NCI-H510A treated with DMSO at 0.1 percent for 48 hours (cell line): Measurements from ENCODE around the gene FBXO36.
"Not testable (repeated sequence)": the region's sequence is repeated elsewhere in the genome, so short reads cannot be mapped to it uniquely, and the experiment has no call there.

Experiments
- DNase-seq: peaks from one replicate; lab custom pipeline; 2025; lab: John Stamatoyannopoulos, UW

The FBXO36 gene

GRCh38 chr2:229910832-229911412 is 11.4 kb upstream of the FBXO36 start:
- peak; percentile 52 for DNase-seq

GRCh38 chr2:229914171-229914570 is 8.1 kb upstream of the FBXO36 start:
- DNase-seq = no peak

GRCh38 chr2:229917793-229918192 is 4.5 kb upstream of the FBXO36 start:
- DNase-seq = no peak

- DNase-seq = peak; percentile 64
Observed at GRCh38 chr2:229920011-229920641, 2.2 kb upstream of the FBXO36 start.

GRCh38 chr2:229921101-229921891 is 1.0 kb upstream of the FBXO36 start:
- DNase-seq = peak; percentile 47

- peak; percentile 99 for DNase-seq
Observed at GRCh38 chr2:229921892-229922448, 333 bp upstream of the FBXO36 start, which contains the start of gene TRIP12. Gene TRIP12 (minus strand): TSS chr2:229922009. CDS start chr2:229880079, 41,930 bp downstream.

- DNase-seq = not testable (repeated sequence)
Observed at GRCh38 chr2:229924541-229924940, 2.2 kb downstream of the FBXO36 start.

- no peak for DNase-seq
Observed at GRCh38 chr2:229925201-229925600, 2.9 kb downstream of the FBXO36 start.

GRCh38 chr2:229927817-229928321 is 5.6 kb downstream of the FBXO36 start:
- no peak for DNase-seq

GRCh38 chr2:229930656-229931055 is 8.4 kb downstream of the FBXO36 start:
- DNase-seq = peak; percentile 80

- no peak for DNase-seq
Observed at GRCh38 chr2:229931241-229931640, 8.9 kb downstream of the FBXO36 start.

GRCh38 chr2:229937537-229937936 is 15.2 kb downstream of the FBXO36 start:
- no peak for DNase-seq

GRCh38 chr2:229942671-229943070 is 20.4 kb downstream of the FBXO36 start:
- no peak for DNase-seq

- DNase-seq = peak; percentile 50
Observed at GRCh38 chr2:229943171-229943570, 20.9 kb downstream of the FBXO36 start.

GRCh38 chr2:229943770-229944449 is 21.6 kb downstream of the FBXO36 start:
- DNase-seq = no peak

- no peak for DNase-seq
Observed at GRCh38 chr2:229945975-229946374, 23.7 kb downstream of the FBXO36 start.

GRCh38 chr2:229947544-229947943 is 25.2 kb downstream of the FBXO36 start:
- no peak for DNase-seq

GRCh38 chr2:229952256-229952835 is 30.0 kb downstream of the FBXO36 start:
- DNase-seq = no peak

GRCh38 chr2:229955663-229956062 is 33.4 kb downstream of the FBXO36 start:
- DNase-seq = peak; percentile 28

GRCh38 chr2:229956491-229956890 is 34.2 kb downstream of the FBXO36 start:
- DNase-seq = no peak

- DNase-seq = not testable (repeated sequence)
Observed at GRCh38 chr2:229963596-229963995, 41.3 kb downstream of the FBXO36 start.
